H1 (cell line): ENCODE data around the gene PLEK2. TPM values are rescaled to one million over a fixed set of nuclear protein-coding genes. Genes with fewer than 3 reads are reported as not detected.
A peak's percentile ranks its signal among the peaks of the same experiment; 100 is the strongest.

ENCODE experiments used
- CTCF ChIA-PET: fragments of 300-600 bp; sonication (Branson Sonifier 250); formaldehyde crosslinking; loops from one replicate; lab custom pipeline; 2021; ENCODE audit not compliant: partially characterized antibody; lab: Charles Lee
- POLR2A ChIA-PET: fragments of 300-600 bp; sonication (Branson Sonifier 250); formaldehyde crosslinking; loops from one replicate; lab custom pipeline; 2021; ENCODE audit warnings: inconsistent platforms; ENCODE audit not compliant: partially characterized antibody; lab: Charles Lee
- DNase-seq, 2 experiments: peaks; one replicate each; pipeline versions ENCODE4 v3.0.0 to v3.0.0-alpha.2; 2010 to 2022; ENCODE audit warnings: low spot score in 2 of 2, low read depth in 1 of 2, mixed read lengths in 1 of 2
- FAIRE-seq: peaks from 2 replicates; lab custom pipeline; 2011; peaks lifted over from hg19 to GRCh38; lab: Jason Lieb, UNC
- H2AFZ ChIP-seq: 2 replicates; pipeline ENCODE4 v1.8.1; 2012; ENCODE audit warnings: low read length, inconsistent platforms
- H2AK5ac ChIP-seq: 2 replicates; pipeline ENCODE4 v1.6.1; 2013; ENCODE audit warnings: low read depth, low read length
- H2BK120ac ChIP-seq: replicated peaks from 2 replicates; pipeline ENCODE3; 2013; ENCODE audit warnings: low read depth, low read length, inconsistent platforms
- H2BK12ac ChIP-seq: 2 replicates; pipeline ENCODE4 v1.6.1; 2013; ENCODE audit warnings: low read depth, low read length
- H2BK15ac ChIP-seq: 2 replicates; pipeline ENCODE4 v1.6.1; 2013; ENCODE audit warnings: low read length
- H2BK20ac ChIP-seq: 2 replicates; pipeline ENCODE4 v1.6.1; 2013; ENCODE audit warnings: low read length
- H2BK5ac ChIP-seq: 2 replicates; pipeline ENCODE4 v1.6.1; 2013; ENCODE audit warnings: low read depth, low read length
- H3K14ac ChIP-seq: 2 replicates; pipeline ENCODE4 v1.6.1; 2013; ENCODE audit warnings: inconsistent platforms; ENCODE audit not compliant: insufficient read length
- H3K18ac ChIP-seq: 2 replicates; pipeline ENCODE4 v1.6.1; 2013; ENCODE audit warnings: low read length; ENCODE audit errors: extremely low read depth
- H3K23ac ChIP-seq: 2 replicates; pipeline ENCODE4 v1.6.1; 2013; ENCODE audit warnings: inconsistent platforms; ENCODE audit not compliant: insufficient read length
- H3K23me2 ChIP-seq: 2 replicates; pipeline ENCODE4 v1.6.1; 2013; ENCODE audit warnings: low read depth, low read length
- H3K27ac ChIP-seq: 2 replicates; pipeline ENCODE4 v1.6.1; 2011; ENCODE audit warnings: low read depth, low read length, inconsistent platforms
- H3K27me3 ChIP-seq, 4 experiments: replicated peaks in 1 of 4; 1 replicate in 1 of 4; 2 replicates in 3 of 4; pipeline versions ENCODE4 v1.6.1 to v1.8.1; 2011 to 2013; ENCODE audit warnings: low read length in 3 of 4, mild to moderate bottlenecking in 3 of 4, inconsistent platforms in 2 of 4, mixed read lengths in 2 of 4, moderate library complexity in 1 of 4; ENCODE audit not compliant: control insufficient read depth in 3 of 4, insufficient read depth in 3 of 4; ENCODE audit errors: extremely low read depth in 1 of 4
- H3K36me3 ChIP-seq, 4 experiments: 2 replicates each; pipeline versions ENCODE4 v1.6.1 to v1.8.1; 2011 to 2013; ENCODE audit warnings: mild to moderate bottlenecking in 4 of 4, low read length in 3 of 4, moderate library complexity in 2 of 4, control low read depth in 1 of 4, inconsistent platforms in 1 of 4; ENCODE audit not compliant: insufficient read depth in 4 of 4, control insufficient read depth in 2 of 4
- H3K4ac ChIP-seq: replicated peaks from 2 replicates; pipeline ENCODE3; 2013; ENCODE audit warnings: low read length, low read depth, mixed read lengths, inconsistent platforms; ENCODE audit not compliant: insufficient read length
- H3K4me1 ChIP-seq, 4 experiments: replicated peaks in 1 of 4; 1 replicate in 1 of 4; 2 replicates in 3 of 4; pipeline versions ENCODE4 v1.6.1 to v1.8.1; 2011 to 2013; ENCODE audit warnings: low read length in 3 of 4, inconsistent platforms in 2 of 4, mixed read lengths in 1 of 4; ENCODE audit not compliant: insufficient read depth in 4 of 4, control insufficient read depth in 3 of 4
- H3K4me2 ChIP-seq, 2 experiments: 2 replicates each; pipeline versions ENCODE4 v1.6.1 to v1.8.1; 2011 to 2013; ENCODE audit warnings: low read depth in 2 of 2, low read length in 2 of 2, control low read depth in 1 of 2, inconsistent platforms in 1 of 2, mild to moderate bottlenecking in 1 of 2; ENCODE audit not compliant: insufficient read depth in 1 of 2
- H3K4me3 ChIP-seq, 4 experiments: fragments of 200-600, 300-600 bp in 1 of 4; sonication (generic), shearing (Covaris generic), sonication (Bioruptor Twin) in 1 of 4; 2 replicates each; pipeline versions ENCODE4 v1.5.1 to v1.8.1; 2011 to 2016; ENCODE audit warnings: low read length in 4 of 4, low read depth in 3 of 4, control low read depth in 2 of 4, inconsistent platforms in 2 of 4, mild to moderate bottlenecking in 2 of 4, mixed read lengths in 1 of 4, moderate library complexity in 1 of 4; ENCODE audit not compliant: insufficient read depth in 2 of 4; ENCODE audit errors: extremely low read depth in 1 of 4
- H3K56ac ChIP-seq: replicated peaks from 2 replicates; pipeline ENCODE3; 2013; ENCODE audit warnings: low read depth, mild to moderate bottlenecking, mixed read lengths, low read length, inconsistent platforms; ENCODE audit not compliant: insufficient read length
- H3K79me1 ChIP-seq: 2 replicates; pipeline ENCODE4 v1.6.1; 2013; ENCODE audit warnings: low read depth, low read length, control low read depth
- H3K79me2 ChIP-seq, 2 experiments: 2 replicates each; pipeline versions ENCODE4 v1.6.1 to v1.8.1; 2012 to 2013; ENCODE audit warnings: low read length in 2 of 2, mild to moderate bottlenecking in 2 of 2, inconsistent platforms in 1 of 2; ENCODE audit not compliant: insufficient read depth in 2 of 2, control insufficient read depth in 1 of 2
- H3K9ac ChIP-seq, 4 experiments: replicated peaks in 1 of 4; 1 replicate in 1 of 4; 2 replicates in 3 of 4; pipeline versions ENCODE4 v1.6.1 to v1.8.1; 2011 to 2013; ENCODE audit warnings: low read depth in 3 of 4, low read length in 3 of 4, control low read depth in 2 of 4, mild to moderate bottlenecking in 2 of 4, moderate library complexity in 2 of 4, inconsistent platforms in 1 of 4; ENCODE audit errors: extremely low read depth in 1 of 4
- H3K9me3 ChIP-seq, 2 experiments: 2 replicates each; pipeline versions ENCODE4 v1.6.1 to v1.8.1; 2012 to 2013; ENCODE audit warnings: mild to moderate bottlenecking in 2 of 2, moderate library complexity in 2 of 2, control low read depth in 1 of 2, inconsistent platforms in 1 of 2, low read depth in 1 of 2, low read length in 1 of 2, mixed read lengths in 1 of 2; ENCODE audit not compliant: insufficient read depth in 2 of 2
- H4K20me1 ChIP-seq, 2 experiments: replicated peaks in 1 of 2; 2 replicates each; pipeline versions ENCODE3 to v1.8.1; 2011 to 2013; ENCODE audit warnings: inconsistent platforms in 2 of 2, low read length in 2 of 2, mild to moderate bottlenecking in 1 of 2; ENCODE audit not compliant: insufficient read depth in 2 of 2, control insufficient read depth in 1 of 2
- H4K5ac ChIP-seq: 2 replicates; pipeline ENCODE4 v1.6.1; 2013; ENCODE audit warnings: low read length, low read depth, mixed read lengths, inconsistent platforms; ENCODE audit not compliant: insufficient read length
- H4K8ac ChIP-seq: 2 replicates; pipeline ENCODE4 v1.8.0; 2013; ENCODE audit warnings: mild to moderate bottlenecking, moderate library complexity, low read length, inconsistent platforms; ENCODE audit not compliant: insufficient read depth; ENCODE audit errors: extremely low read depth
- H4K91ac ChIP-seq: replicated peaks from 2 replicates; pipeline ENCODE3; 2013; ENCODE audit warnings: low read length, mixed read lengths, inconsistent platforms; ENCODE audit not compliant: insufficient read length
- ATF2 ChIP-seq: IDR thresholded peaks from 2 replicates; pipeline ENCODE4 v1.6.1; 2012; ENCODE audit warnings: low read length, inconsistent platforms
- CBX5 ChIP-seq: fragments of 300-800, 300-1000 bp; sonication (generic); IDR thresholded peaks from 2 replicates; pipeline ENCODE4 v1.7.1; 2016; ENCODE audit warnings: antibody characterized with exemption, low read length, low read depth
- CEBPB ChIP-seq: IDR thresholded peaks from 2 replicates; pipeline ENCODE4 v1.6.1; 2012; ENCODE audit warnings: low read depth, low read length
- CHD1 ChIP-seq: IDR thresholded peaks from 2 replicates; pipeline ENCODE4 v1.6.1; 2012; ENCODE audit warnings: low read depth, low read length, improper control_type of control experiment
- CHD2 ChIP-seq: IDR thresholded peaks from 2 replicates; pipeline ENCODE4 v1.6.1; 2012; ENCODE audit warnings: low read length, improper control_type of control experiment
- CTBP2 ChIP-seq: IDR thresholded peaks from 2 replicates; pipeline ENCODE4 v1.7.0; 2011; ENCODE audit warnings: borderline replicate concordance, mild to moderate bottlenecking, moderate library complexity, mixed read lengths, low read length; ENCODE audit not compliant: insufficient read depth, insufficient read length
- HDAC6 ChIP-seq: IDR thresholded peaks from one replicate; pipeline ENCODE4 v1.7.1; 2012; ENCODE audit warnings: low read depth, mild to moderate bottlenecking, inconsistent platforms, low read length, moderate library complexity
- KDM4A ChIP-seq: IDR thresholded peaks from one replicate; pipeline ENCODE4 v1.7.1; 2012; ENCODE audit warnings: low read depth, mild to moderate bottlenecking, moderate library complexity, low read length, inconsistent platforms; ENCODE audit not compliant: severe bottlenecking
- PHF8 ChIP-seq: fragments of 200-600 bp; sonication (generic); conservative IDR thresholded peaks from 2 replicates; pipeline ENCODE4 v1.7.1; 2012; ENCODE audit warnings: low read depth, mild to moderate bottlenecking, inconsistent platforms, low read length, moderate library complexity
- POLR2A ChIP-seq, 2 experiments: IDR thresholded peaks; 1 replicate in 1 of 2; 2 replicates in 1 of 2; pipeline ENCODE4 v1.6.1; 2011; ENCODE audit warnings: low read depth in 2 of 2, low read length in 2 of 2, mild to moderate bottlenecking in 2 of 2; ENCODE audit errors: control extremely low read depth in 1 of 2
- POU5F1 ChIP-seq: IDR thresholded peaks from 2 replicates; pipeline ENCODE4 v1.6.1; 2011; ENCODE audit warnings: low read depth, mild to moderate bottlenecking, low read length, moderate library complexity
- TAF1 ChIP-seq: IDR thresholded peaks from 2 replicates; pipeline ENCODE4 v1.6.1; 2011; ENCODE audit warnings: mild to moderate bottlenecking, low read depth, low read length
- WGBS, 2 experiments: shearing (Covaris generic) in 1 of 2; methylation state at CpG; one replicate each; pipeline versions ENCODE4 v1.1.6 to v1.1.7; 2013 to 2015; ENCODE audit warnings: low lambda C conversion rate in 2 of 2, mixed read lengths in 2 of 2, inconsistent platforms in 1 of 2, low coverage in 1 of 2, missing lambda C conversion rate in 1 of 2; ENCODE audit not compliant: insufficient replicate concordance in 2 of 2, insufficient coverage in 1 of 2, insufficient read length in 1 of 2; ENCODE audit errors: extremely low coverage in 1 of 2, missing lambda C conversion rate in 1 of 2; 5-methylcytosine and 5-hydroxymethylcytosine counted together
- polyA plus RNA-seq, 7 experiments: library from polyadenylated mRNA; depleted of rRNA in 3 of 7; stranded (reverse) in 5 of 7; unstranded in 2 of 7; fragments of >200 nt in 5 of 7; fragments of 200-250 nt in 2 of 7; gene quantifications; 1 replicate in 5 of 7; 2 replicates in 1 of 7; 4 replicates in 1 of 7; pipeline versions ENCODE4 v1.2.1 to v1.2.3, GENCODE V29; 2011 to 2013; ENCODE audit warnings: missing spikeins in 2 of 7, mixed read lengths in 2 of 7
- total RNA-seq: library from RNA; stranded (reverse); fragmentation: NEBNext Ultra II Directional; extraction: Animal tissue kit (Norgen Biotek cat#: 25700); gene quantifications from 2 replicates; pipeline ENCODE4 v1.2.1, GENCODE V29; 2021

PLEK2 gene
- total and polyA plus RNA-seq, 2 of the 8 experiments (the other 6 are each of a cell fraction or from before 2014, with no cell fraction given) = 0.41 to 2.1 TPM

- Histone ChIP-seq H3K23me2 (no peaks in the 10 kb centered on the region), H4K20me1 (no peaks in the 10 kb centered on the region), H3K4ac (no peak overlapping the region), H3K36me3 (no peaks in the 10 kb centered on the region), H3K4me1 (peaks cover 0 to 22% (median 10%) of the 10 kb centered on the region in 4 experiments; a peak in 6 of 7 replicates), H3K27me3 (no peaks in the 10 kb centered on the region; a peak in 1 of 7 replicates), H3K27ac (no peak overlapping the region), H4K8ac (no peak overlapping the region), H2BK12ac (peak overlapping the region; percentile 84), H3K79me1 (no peaks in the 10 kb centered on the region), H3K79me2 (no peaks in the 10 kb centered on the region), H2BK20ac (no peak overlapping the region), H2BK5ac (no peak overlapping the region), H3K14ac (no peak overlapping the region), H2BK15ac (no peak overlapping the region), H4K5ac (no peak overlapping the region), H3K9me3 (peaks cover 10 to 11% of the 10 kb centered on the region in 2 experiments), H3K4me3 (no peak overlapping the region), H3K18ac (no peak overlapping the region), H3K56ac (no peak overlapping the region), H2AK5ac (no peak overlapping the region), H2BK120ac (no peak overlapping the region), H2AFZ (no peak overlapping the region; the same call in 1 of the 2 replicates), H3K4me2 (no peak overlapping the region), H3K9ac (no peak overlapping the region; a peak in 1 of 7 replicates), H3K23ac (no peak overlapping the region), H4K91ac (peak overlapping the region; percentile 37)
- ChIA-PET POLR2A (interaction anchor here (0.5 kb wide), 1 partner anchor 106 kb away, joined by 3 read pairs; no protein-coding TSS in a partner anchor), CTCF (interaction anchor here (0.6 to 5.9 kb wide), 15 partner anchors 9 to 258 kb away, joined by 3 to 55 read pairs (median 6); no protein-coding TSS in a partner anchor)
- FAIRE-seq (no peak), DNase-seq (no peak)
- 83% methylated on average over 8 of the region's 8 CpGs; no CpG with 5 or more reads in 1 of the 2 experiments for WGBS, 2 experiments
- TF ChIP-seq TAF1 (no peak), CHD2 (no peak), CHD1 (no peak), KDM4A (no peak), ATF2 (no peak), HDAC6 (no peak), PHF8 (no peak), CEBPB (no peak), POU5F1 (no peak), CTBP2 (no peak), POLR2A (IDR thresholded peaks at IDR 0.05; ENCODE audit: control extremely low read depth in 1 of 2, low read depth in 2 of 2, low read length in 2 of 2) (no peak), CBX5 (no peak)
Measured at GRCh38 chr14:67446371-67447032, 34.5 kb upstream of the PLEK2 start.
